Gastroesophageal sphincter (tissue), 4 donors: ENCODE measurements around the gene ACTN1. TPM values are rescaled to one million over a fixed set of nuclear protein-coding genes. Genes with fewer than 3 reads are reported as not detected.

Experiments
- ATAC-seq: fragments of 150-250 bp; one replicate; pipeline ENCODE4 v1.9.1; 2016; ENCODE audit warnings: mild to moderate bottlenecking, moderate library complexity
- H3K27ac ChIP-seq, 4 donors: fragments of 200-600 bp; sonication (generic) in 3 of 4; 1 replicate in 3 of 4; 2 replicates in 1 of 4; pipeline ENCODE4 v1.5.1; 2016 to 2019
- H3K27me3 ChIP-seq: fragments of 200-600 bp; sonication (generic); one replicate; pipeline ENCODE4 v1.5.1; 2019
- H3K36me3 ChIP-seq, 2 donors: fragments of 200-600 bp; sonication (generic); one replicate each; pipeline ENCODE4 v1.5.1; 2019; ENCODE audit warnings: control low read depth in 1 of 2
- H3K4me1 ChIP-seq, 3 donors: fragments of 200-600 bp; sonication (generic); 1 replicate in 2 of 3; 2 replicates in 1 of 3; pipeline ENCODE4 v1.5.1; 2016 to 2019; ENCODE audit warnings: control low read depth in 2 of 3
- H3K4me3 ChIP-seq, 2 donors: fragments of 200-600 bp; sonication (generic); one replicate each; pipeline ENCODE4 v1.5.1; 2019; ENCODE audit warnings: mild to moderate bottlenecking in 1 of 2, moderate library complexity in 1 of 2
- H3K9me3 ChIP-seq, 3 donors: fragments of 200-600 bp; sonication (generic); one replicate each; pipeline ENCODE4 v1.5.1; 2017 to 2019; ENCODE audit warnings: control low read depth in 2 of 3
- EP300 ChIP-seq: sonication (generic); formaldehyde crosslinking; IDR thresholded peaks from one replicate; pipeline ENCODE4 v1.6.1; 2017; ENCODE audit warnings: antibody characterized with exemption, mild to moderate bottlenecking
- POLR2A ChIP-seq, 2 donors: fragments of 450-650 bp; IDR thresholded peaks; one replicate each; pipeline ENCODE4 v1.6.1; 2017; ENCODE audit warnings: antibody characterized with exemption in 2 of 2, mild to moderate bottlenecking in 2 of 2, moderate library complexity in 1 of 2
- POLR2AphosphoS5 ChIP-seq: sonication (generic); formaldehyde crosslinking; IDR thresholded peaks from one replicate; pipeline ENCODE4 v1.6.1; 2017; ENCODE audit warnings: antibody characterized with exemption
- WGBS, 2 donors: methylation state at CpG; one replicate each; pipeline ENCODE4 v1.1.5; 2018; ENCODE audit warnings: low coverage in 1 of 2; 5-methylcytosine and 5-hydroxymethylcytosine counted together
- total RNA-seq, 4 donors: library from RNA; depleted of rRNA; stranded (reverse); fragments of >200 nt; gene quantifications; one replicate each; pipeline ENCODE4 v1.1.0, GENCODE V29; 2016
- TF ChIP-seq, protein P1 (sequence below), 4 experiments: fragments of 200-600 bp in 2 of 4; fragments of 450-650 bp in 2 of 4; sonication (generic) in 1 of 4; IDR thresholded peaks; one replicate each; pipeline ENCODE4 v1.5.1; 2017 to 2019; ENCODE audit warnings: antibody characterized with exemption in 4 of 4, mild to moderate bottlenecking in 2 of 4, moderate library complexity in 2 of 4

ACTN1 gene
- total RNA-seq, 4 donors from 2014 or later: 776 to 1,910 (median 969) TPM

DNA sequence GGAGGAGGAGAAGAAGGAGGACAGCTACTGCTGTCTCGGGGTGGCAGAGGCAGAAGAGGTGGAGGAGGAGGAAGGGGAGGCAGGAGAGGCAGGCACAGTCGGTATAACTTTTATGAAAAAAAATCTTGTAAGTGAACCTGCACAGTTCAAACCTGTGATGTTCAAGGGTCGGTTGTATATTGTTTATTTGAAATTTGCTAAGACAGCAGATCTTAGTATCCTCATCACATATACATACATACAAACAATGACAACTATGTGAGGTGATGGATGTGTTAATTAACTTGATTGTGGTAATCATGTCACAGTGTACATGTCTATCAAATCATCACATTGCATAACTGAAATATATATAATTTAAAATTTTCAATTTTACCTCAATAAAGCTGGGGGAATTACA, 19.0 kb downstream of the ACTN1 start:
- Histone ChIP-seq H3K9me3 (no peaks in the 10 kb centered on the region), H3K27ac (peak overlapping the region in 3 of 4 donors; percentile 80 to 99 (median 98)), H3K4me3 (no peak overlapping the region), H3K27me3 (no peaks in the 10 kb centered on the region), H3K36me3 (no peaks in the 10 kb centered on the region), H3K4me1 (peaks cover 16 to 100% (median 70%) of the 10 kb centered on the region in 3 donors)
- TF ChIP-seq POLR2A (IDR thresholded peaks at IDR 0.05) (no peak), POLR2AphosphoS5 (no peak), EP300 (no peak)
- TF ChIP-seq, protein P1, sequence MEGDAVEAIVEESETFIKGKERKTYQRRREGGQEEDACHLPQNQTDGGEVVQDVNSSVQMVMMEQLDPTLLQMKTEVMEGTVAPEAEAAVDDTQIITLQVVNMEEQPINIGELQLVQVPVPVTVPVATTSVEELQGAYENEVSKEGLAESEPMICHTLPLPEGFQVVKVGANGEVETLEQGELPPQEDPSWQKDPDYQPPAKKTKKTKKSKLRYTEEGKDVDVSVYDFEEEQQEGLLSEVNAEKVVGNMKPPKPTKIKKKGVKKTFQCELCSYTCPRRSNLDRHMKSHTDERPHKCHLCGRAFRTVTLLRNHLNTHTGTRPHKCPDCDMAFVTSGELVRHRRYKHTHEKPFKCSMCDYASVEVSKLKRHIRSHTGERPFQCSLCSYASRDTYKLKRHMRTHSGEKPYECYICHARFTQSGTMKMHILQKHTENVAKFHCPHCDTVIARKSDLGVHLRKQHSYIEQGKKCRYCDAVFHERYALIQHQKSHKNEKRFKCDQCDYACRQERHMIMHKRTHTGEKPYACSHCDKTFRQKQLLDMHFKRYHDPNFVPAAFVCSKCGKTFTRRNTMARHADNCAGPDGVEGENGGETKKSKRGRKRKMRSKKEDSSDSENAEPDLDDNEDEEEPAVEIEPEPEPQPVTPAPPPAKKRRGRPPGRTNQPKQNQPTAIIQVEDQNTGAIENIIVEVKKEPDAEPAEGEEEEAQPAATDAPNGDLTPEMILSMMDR (IDR thresholded peaks at IDR 0.05): no peak
- 24 to 34% methylated on average over 3 of the region's 3 CpGs for WGBS, 2 donors
- no peak for ATAC-seq

DNA sequence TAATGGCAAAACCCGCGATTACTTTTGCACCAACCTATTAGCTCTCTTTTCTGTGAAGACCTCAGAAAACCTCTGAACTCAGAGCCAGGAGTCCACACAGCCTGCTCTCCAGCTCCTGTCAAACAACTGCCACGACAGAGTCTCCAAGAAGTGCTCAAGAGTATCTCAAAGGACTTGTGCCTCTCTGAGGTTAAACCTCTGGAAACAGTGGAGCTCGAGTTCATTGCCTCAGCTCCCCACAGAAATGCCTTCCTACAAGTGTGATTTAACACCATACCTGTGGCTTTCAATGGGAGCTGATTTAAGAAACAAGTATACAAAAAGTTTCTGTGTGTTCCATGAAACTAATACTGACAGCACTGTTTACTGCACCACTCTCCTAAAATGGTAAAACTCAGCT, 20.1 kb downstream of the ACTN1 start:
- peak overlapping the region; percentile 41 to 99 (median 89) for H3K27ac ChIP-seq
- H3K4me1 ChIP-seq: peaks cover 18 to 100% (median 63%) of the 10 kb centered on the region in 3 donors
- H3K9me3 ChIP-seq: no peaks in the 10 kb centered on the region
- 22 to 38% methylated on average over 3 to 4 of the region's 4 CpGs for WGBS, 2 donors
- H3K36me3 ChIP-seq: no peaks in the 10 kb centered on the region
- ATAC-seq: no peak
- H3K27me3 ChIP-seq: no peaks in the 10 kb centered on the region
- no peak overlapping the region for H3K4me3 ChIP-seq
- TF ChIP-seq POLR2A (IDR thresholded peaks at IDR 0.05) (no peak), EP300 (no peak), POLR2AphosphoS5 (no peak)
- TF ChIP-seq, protein P1 (IDR thresholded peaks at IDR 0.05): no peak

DNA sequence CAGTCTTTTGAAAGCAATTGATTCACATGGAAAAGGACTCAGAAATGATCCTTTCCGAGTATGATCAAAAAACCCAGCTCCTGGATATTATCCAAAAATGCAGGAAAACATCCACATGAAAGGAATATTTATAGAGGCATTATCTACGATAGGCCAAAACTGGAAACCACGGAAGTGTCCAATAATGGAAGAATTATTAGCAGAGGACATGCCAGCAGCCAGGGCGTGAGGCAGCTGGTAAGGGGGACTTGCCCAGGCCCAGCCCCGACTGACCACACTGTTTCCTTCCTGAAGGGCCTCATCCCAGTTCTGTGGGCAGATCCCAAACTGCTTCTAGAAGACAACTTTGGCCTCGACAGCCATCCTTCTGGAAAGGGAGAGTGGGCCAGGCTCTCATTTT, 20.5 kb downstream of the ACTN1 start:
- TF ChIP-seq, protein P1 (IDR thresholded peaks at IDR 0.05): no peak
- H3K27ac ChIP-seq: peak overlapping the region; percentile 41 to 99 (median 89)
- 6 to 14% methylated on average over 2 to 5 of the region's 6 CpGs for WGBS, 2 donors
- H3K27me3 ChIP-seq: no peaks in the 10 kb centered on the region
- H3K4me1 ChIP-seq: peaks cover 18 to 100% (median 61%) of the 10 kb centered on the region in 3 donors
- H3K36me3 ChIP-seq: no peaks in the 10 kb centered on the region
- no peak for ATAC-seq
- H3K9me3 ChIP-seq: no peaks in the 10 kb centered on the region
- no peak overlapping the region for H3K4me3 ChIP-seq

DNA sequence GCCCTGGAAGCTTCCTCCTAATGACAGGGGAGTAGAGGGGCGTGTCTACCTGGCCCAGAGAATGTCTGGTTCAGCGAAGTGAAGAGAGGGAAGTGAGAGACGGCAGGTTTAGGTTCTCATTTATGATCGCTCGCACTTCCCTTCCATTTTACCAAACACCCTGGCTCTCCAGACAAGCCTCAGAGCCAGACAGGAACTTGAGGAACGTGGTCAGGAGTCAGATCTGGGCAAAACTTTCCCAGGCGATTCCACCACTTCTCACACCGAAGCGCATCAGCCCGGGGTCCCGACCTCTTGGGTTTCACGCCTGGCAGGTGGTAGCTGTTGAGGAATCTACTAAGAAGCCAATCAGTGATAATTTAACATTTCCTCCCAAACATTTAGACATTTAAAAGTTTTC, 21.3 kb downstream of the ACTN1 start:
- 3 to 39% methylated on average over 5 to 11 of the region's 12 CpGs for WGBS, 2 donors
- no peak for ATAC-seq
- H3K27me3 ChIP-seq: no peaks in the 10 kb centered on the region
- peak overlapping the region; percentile 18 to 99 (median 94) for H3K27ac ChIP-seq
- peaks cover 18 to 100% (median 62%) of the 10 kb centered on the region in 3 donors for H3K4me1 ChIP-seq
- no peaks in the 10 kb centered on the region for H3K36me3 ChIP-seq
- H3K9me3 ChIP-seq: no peaks in the 10 kb centered on the region
- TF ChIP-seq, protein P1 (IDR thresholded peaks at IDR 0.05): no peak
- TF ChIP-seq POLR2A (IDR thresholded peaks at IDR 0.05) (no peak), POLR2AphosphoS5 (no peak), EP300 (no peak)
- H3K4me3 ChIP-seq: no peak overlapping the region

DNA sequence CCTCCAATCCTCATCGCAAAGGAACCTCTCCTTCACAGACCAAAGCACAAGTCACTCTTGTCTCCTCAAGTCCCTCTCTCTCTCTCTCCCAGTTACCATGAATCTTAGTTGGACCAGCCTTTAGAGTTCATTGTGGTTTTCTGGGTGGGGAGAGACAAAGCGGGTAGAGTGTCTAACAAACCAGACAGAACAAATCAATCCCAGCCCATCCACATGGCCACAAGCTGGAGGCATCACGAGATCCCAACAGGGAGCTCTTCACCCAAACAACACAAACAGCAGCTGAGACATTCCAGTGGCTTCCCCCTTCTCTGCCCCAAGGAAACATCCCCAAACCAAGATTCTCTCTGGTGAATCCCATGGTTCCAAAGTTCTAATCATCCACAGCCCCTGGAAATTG, 22.4 kb downstream of the ACTN1 start:
- Histone ChIP-seq H3K4me1 (peaks cover 18 to 100% (median 64%) of the 10 kb centered on the region in 3 donors), H3K4me3 (no peak overlapping the region), H3K36me3 (no peaks in the 10 kb centered on the region), H3K9me3 (no peaks in the 10 kb centered on the region), H3K27me3 (no peaks in the 10 kb centered on the region), H3K27ac (peak overlapping the region in 3 of 4 donors; percentile 91 to 99 (median 98))
- ATAC-seq: no peak
- TF ChIP-seq, protein P1 (IDR thresholded peaks at IDR 0.05): no peak
- WGBS, 2 donors: 83% methylated on average over 2 of the region's 3 CpGs; no CpG with 5 or more reads in 1 of the 2 donors
